H9 (cell line): ENCODE results near the gene PTCD2. TPM values are rescaled to one million over a fixed set of nuclear protein-coding genes. Genes with fewer than 3 reads are reported as not detected.

Experiments used
- DNase-seq: peaks from one replicate; pipeline ENCODE4 v3.0.0-alpha.2; 2017
- H2AFZ ChIP-seq: one replicate; pipeline ENCODE4 v1.6.1; 2013; ENCODE audit warnings: mild to moderate bottlenecking, low read length, control low read depth, moderate library complexity
- H2AK5ac ChIP-seq: 2 replicates; pipeline ENCODE4 v1.6.1; 2013; ENCODE audit warnings: low read length, control low read depth, mixed read lengths; ENCODE audit not compliant: insufficient read length
- H2BK120ac ChIP-seq: one replicate; pipeline ENCODE4 v1.6.1; 2013; ENCODE audit warnings: low read depth, mild to moderate bottlenecking, low read length, control low read depth, inconsistent platforms; ENCODE audit not compliant: poor library complexity, severe bottlenecking
- H2BK12ac ChIP-seq: 2 replicates; pipeline ENCODE4 v1.6.1; 2013; ENCODE audit warnings: low read length, control low read depth, mixed read lengths, low read depth; ENCODE audit not compliant: insufficient read length
- H2BK15ac ChIP-seq: 2 replicates; pipeline ENCODE4 v1.6.1; 2013; ENCODE audit warnings: low read depth, low read length, control low read depth
- H2BK20ac ChIP-seq: one replicate; pipeline ENCODE4 v1.6.1; 2013; ENCODE audit warnings: low read depth, mild to moderate bottlenecking, low read length, control low read depth, inconsistent platforms; ENCODE audit not compliant: poor library complexity, severe bottlenecking
- H2BK5ac ChIP-seq: 2 replicates; pipeline ENCODE4 v1.6.1; 2013; ENCODE audit warnings: low read length, control low read depth, mixed read lengths; ENCODE audit not compliant: insufficient read length
- H3K14ac ChIP-seq: 2 replicates; pipeline ENCODE4 v1.6.1; 2013; ENCODE audit warnings: low read length, control low read depth; ENCODE audit not compliant: insufficient read depth
- H3K18ac ChIP-seq: 2 replicates; pipeline ENCODE4 v1.6.1; 2013; ENCODE audit warnings: low read depth, mild to moderate bottlenecking, mixed read lengths, low read length, control low read depth; ENCODE audit not compliant: insufficient read length
- H3K23ac ChIP-seq: 2 replicates; pipeline ENCODE4 v1.6.1; 2013; ENCODE audit warnings: low read length, control low read depth, mixed read lengths, low read depth; ENCODE audit not compliant: insufficient read length
- H3K23me2 ChIP-seq: 2 replicates; pipeline ENCODE4 v1.6.1; 2013; ENCODE audit warnings: low read depth, mild to moderate bottlenecking, mixed read lengths, low read length, control low read depth; ENCODE audit not compliant: insufficient read length, poor library complexity, severe bottlenecking
- H3K27ac ChIP-seq: 2 replicates; pipeline ENCODE4 v1.5.1; 2013; ENCODE audit warnings: low read length, control low read depth, mixed read lengths, low read depth; ENCODE audit not compliant: insufficient read length
- H3K27me3 ChIP-seq: 2 replicates; pipeline ENCODE4 v1.6.1; 2013; ENCODE audit warnings: low read length, control low read depth, inconsistent platforms; ENCODE audit not compliant: insufficient read depth
- H3K4ac ChIP-seq: 2 replicates; pipeline ENCODE4 v1.6.1; 2013; ENCODE audit warnings: low read depth, mild to moderate bottlenecking, control low read depth, inconsistent platforms, low read length, moderate library complexity
- H3K4me1 ChIP-seq: 2 replicates; pipeline ENCODE4 v1.6.1; 2013; ENCODE audit warnings: low read length, control low read depth, inconsistent platforms; ENCODE audit not compliant: insufficient read depth
- H3K4me2 ChIP-seq: 2 replicates; pipeline ENCODE4 v1.6.1; 2013; ENCODE audit warnings: low read length, control low read depth, mixed read lengths; ENCODE audit not compliant: insufficient read length, insufficient read depth
- H3K56ac ChIP-seq: 2 replicates; pipeline ENCODE4 v1.6.1; 2013; ENCODE audit warnings: low read depth, mild to moderate bottlenecking, mixed read lengths, low read length, control low read depth; ENCODE audit not compliant: insufficient read length
- H3K79me1 ChIP-seq: 2 replicates; pipeline ENCODE4 v1.6.1; 2013; ENCODE audit warnings: low read depth, mild to moderate bottlenecking, moderate library complexity, low read length, control low read depth, inconsistent platforms; ENCODE audit not compliant: insufficient read depth, poor library complexity, severe bottlenecking
- H3K79me2 ChIP-seq: 2 replicates; pipeline ENCODE4 v1.6.1; 2013; ENCODE audit warnings: low read length, control low read depth, inconsistent platforms; ENCODE audit not compliant: insufficient read depth
- H3K9ac ChIP-seq: 2 replicates; pipeline ENCODE4 v1.6.1; 2013; ENCODE audit warnings: low read length, control low read depth, mixed read lengths; ENCODE audit not compliant: insufficient read length; ENCODE audit errors: extremely low read depth
- H3K9me3 ChIP-seq: one replicate; pipeline ENCODE4 v1.6.1; 2013; ENCODE audit warnings: low read depth, low read length, inconsistent platforms; ENCODE audit not compliant: control insufficient read depth
- H3T11ph ChIP-seq: one replicate; pipeline ENCODE4 v1.6.1; 2013; ENCODE audit warnings: mild to moderate bottlenecking, low read length, control low read depth, inconsistent platforms
- H4K20me1 ChIP-seq: one replicate; pipeline ENCODE4 v1.6.1; 2013; ENCODE audit not compliant: control insufficient read depth, insufficient read length, insufficient read depth
- H4K5ac ChIP-seq: 2 replicates; pipeline ENCODE4 v1.6.1; 2013; ENCODE audit warnings: low read depth, mild to moderate bottlenecking, mixed read lengths, low read length, control low read depth; ENCODE audit not compliant: insufficient read length
- H4K8ac ChIP-seq: replicated peaks from 2 replicates; pipeline ENCODE4 v1.6.1; 2013; ENCODE audit warnings: low read length, control low read depth, mixed read lengths, low read depth; ENCODE audit not compliant: insufficient read length
- H4K91ac ChIP-seq: 2 replicates; pipeline ENCODE4 v1.6.1; 2013; ENCODE audit warnings: low read depth, mild to moderate bottlenecking, moderate library complexity, mixed read lengths, low read length, control low read depth; ENCODE audit not compliant: insufficient read length
- H3K27ac Mint-ChIP-seq, 3 experiments: 2 replicates in 2 of 3; 3 replicates in 1 of 3; pipeline ENCODE4 v1.8.0; 2020 to 2021; ENCODE audit warnings: mixed read lengths in 3 of 3, mild to moderate bottlenecking in 1 of 3, moderate library complexity in 1 of 3
- H3K27me3 Mint-ChIP-seq: 2 replicates; pipeline ENCODE4 v1.8.0; 2021; ENCODE audit warnings: low read depth, mild to moderate bottlenecking, moderate library complexity, mixed read lengths
- H3K36me3 Mint-ChIP-seq, 3 experiments: 2 replicates in 2 of 3; 3 replicates in 1 of 3; pipeline ENCODE4 v1.8.0; 2020 to 2021; ENCODE audit warnings: low read depth in 3 of 3, mixed read lengths in 3 of 3; ENCODE audit not compliant: insufficient read depth in 1 of 3
- H3K4me1 Mint-ChIP-seq, 2 experiments: 2 replicates each; pipeline ENCODE4 v1.8.0; 2020; ENCODE audit warnings: mixed read lengths in 2 of 2
- H3K4me3 Mint-ChIP-seq, 2 experiments: 2 replicates in 1 of 2; 3 replicates in 1 of 2; pipeline ENCODE4 v1.8.0; 2020 to 2021; ENCODE audit warnings: mild to moderate bottlenecking in 2 of 2, mixed read lengths in 2 of 2, moderate library complexity in 1 of 2
- H3K9me3 Mint-ChIP-seq, 2 experiments: 2 replicates in 1 of 2; 3 replicates in 1 of 2; pipeline ENCODE4 v1.8.0; 2020; ENCODE audit warnings: mild to moderate bottlenecking in 2 of 2, mixed read lengths in 2 of 2, moderate library complexity in 1 of 2
- CTCF ChIP-seq: fragments of 200-600 bp; sonication (generic); conservative IDR thresholded peaks from 3 replicates; pipeline ENCODE4 v1.8.0; 2021; ENCODE audit warnings: antibody characterized with exemption, mild to moderate bottlenecking
- WGBS: extraction: QIAGEN DNeasy Blood & Tissue Kit; methylation state at CpG from one replicate; pipeline ENCODE4 v1.1.7; 2013; ENCODE audit warnings: missing lambda C conversion rate, low lambda C conversion rate, mixed read lengths; ENCODE audit not compliant: insufficient read length; ENCODE audit errors: extremely low coverage; 5-methylcytosine and 5-hydroxymethylcytosine counted together
- total RNA-seq: library from RNA; stranded (reverse); gene quantifications from 2 replicates; pipeline ENCODE4 v1.2.1, GENCODE V29; 2021

PTCD2 gene
- total RNA-seq, 1 experiment from 2014 or later = 12.7 TPM

DNA sequence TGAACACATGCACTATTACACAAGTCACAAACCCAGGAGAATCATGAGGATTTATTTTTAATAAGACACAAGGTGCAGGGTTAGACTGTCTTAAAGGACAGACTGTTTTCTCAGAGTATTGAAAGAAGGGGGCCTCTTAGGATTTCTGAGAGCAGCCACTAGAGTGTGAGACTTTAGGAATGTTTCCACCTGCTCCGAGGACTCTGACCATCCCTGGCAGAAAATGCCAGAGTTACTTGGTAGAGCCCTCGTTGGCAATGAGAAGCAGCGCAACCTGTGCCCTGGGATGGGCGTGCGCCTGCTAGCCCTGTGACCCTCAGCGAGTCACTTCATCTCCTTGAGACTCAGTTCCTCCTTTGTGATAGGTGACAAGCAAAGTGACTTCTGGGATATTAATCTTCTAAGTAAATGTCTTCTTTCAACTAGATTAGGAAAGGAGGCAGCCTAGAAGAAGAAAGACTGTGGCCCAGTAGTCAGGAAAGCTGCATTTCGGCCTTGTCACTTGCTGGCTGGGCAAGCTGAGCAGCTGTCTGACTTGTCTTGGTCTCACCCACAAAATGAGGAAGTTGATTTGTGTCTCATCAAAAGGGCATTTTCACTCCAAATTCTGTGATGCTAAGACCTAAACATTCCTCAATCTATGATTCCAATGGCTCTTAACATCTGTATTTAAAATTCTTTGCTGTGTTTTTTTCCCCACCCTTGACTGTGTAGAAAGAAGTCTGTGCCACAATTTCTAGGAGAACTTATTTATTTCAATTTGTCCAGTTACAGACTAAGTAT lies 60.5 kb downstream of the PTCD2 start:
- H3K4me3 Mint-ChIP-seq = no peak overlapping the region
- no peaks in the 10 kb centered on the region for H3K23me2 ChIP-seq
- no peak overlapping the region for H4K5ac ChIP-seq
- H3K4me1 Mint-ChIP-seq = peaks cover 4 to 9% of the 10 kb centered on the region in 2 experiments; a peak in 2 of 4 replicates
- no peak overlapping the region for H4K91ac ChIP-seq
- H2AFZ ChIP-seq = no peak overlapping the region
- H3K23ac ChIP-seq = no peak overlapping the region
- H4K20me1 ChIP-seq = no peaks in the 10 kb centered on the region
- no peak overlapping the region for H2AK5ac ChIP-seq
- no peaks in the 10 kb centered on the region for H3K36me3 Mint-ChIP-seq
- H3K56ac ChIP-seq = no peak overlapping the region
- no peak overlapping the region for H2BK15ac ChIP-seq
- H3K27me3 ChIP-seq = no peaks in the 10 kb centered on the region; the same call in 1 of the 2 replicates
- no peak overlapping the region for H2BK5ac ChIP-seq
- no peak overlapping the region for H3K27ac ChIP-seq
- no peak overlapping the region for H2BK12ac ChIP-seq
- no CpG with 5 or more reads among the region's 7 CpGs for WGBS
- H3K27ac Mint-ChIP-seq = peak overlapping the region in 1 of 3 experiments; percentile 2; a peak in 1 of 7 replicates
- no peak overlapping the region for H3K4me2 ChIP-seq
- no peak overlapping the region for H2BK20ac ChIP-seq
- H3K9ac ChIP-seq = no peak overlapping the region
- no peak overlapping the region for H3K14ac ChIP-seq
- no peaks in the 10 kb centered on the region for H3K9me3 ChIP-seq
- no peak overlapping the region for H4K8ac ChIP-seq
- H3K4me1 ChIP-seq = no peaks in the 10 kb centered on the region
- no peak overlapping the region for H3T11ph ChIP-seq
- no peak for DNase-seq
- no peaks in the 10 kb centered on the region for H3K79me1 ChIP-seq
- peaks cover 9% of the 10 kb centered on the region for H3K27me3 Mint-ChIP-seq
- no peak overlapping the region for H2BK120ac ChIP-seq
- no peaks in the 10 kb centered on the region for H3K9me3 Mint-ChIP-seq
- TF ChIP-seq CTCF = no peak
- H3K18ac ChIP-seq = no peak overlapping the region
- H3K79me2 ChIP-seq = no peaks in the 10 kb centered on the region
- no peak overlapping the region for H3K4ac ChIP-seq
